AG10803 (cell line): ENCODE results near the gene KLF2.

Experiments
- DNase-seq: peaks from one replicate; pipeline ENCODE4 v3.0.0; 2010; ENCODE audit warnings: low read depth
- H3K4me3 ChIP-seq: 2 replicates; pipeline ENCODE4 v1.5.1; 2011; ENCODE audit warnings: mild to moderate bottlenecking, low read length, control low read depth
- TF ChIP-seq, protein P1 (sequence below): conservative IDR thresholded peaks from 2 replicates; pipeline ENCODE4 v1.5.1; 2011; ENCODE audit warnings: mild to moderate bottlenecking, low read length, control low read depth, inconsistent platforms

The KLF2 gene

DNA sequence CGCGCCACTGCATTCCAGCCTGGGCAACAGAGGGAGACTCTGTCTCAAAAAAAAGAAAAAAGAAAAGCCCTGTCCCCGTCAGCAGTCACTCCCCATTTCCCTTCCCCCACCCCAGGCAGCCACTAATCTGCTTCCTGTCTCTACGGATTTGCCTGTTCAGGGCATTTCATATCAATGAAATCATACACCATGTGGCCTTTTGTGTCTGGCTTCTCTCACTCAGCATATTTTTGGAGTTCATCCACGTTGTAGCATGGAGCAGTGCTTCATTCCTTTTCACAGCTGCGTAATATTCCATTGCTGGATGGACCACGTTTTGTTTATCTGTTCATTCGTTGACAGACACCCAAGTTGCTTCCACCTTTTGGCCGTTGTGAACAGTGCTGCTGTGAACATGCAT, 36.1 kb upstream of the KLF2 start:
- peak; percentile 45 for DNase-seq
- no peak overlapping the region for H3K4me3 ChIP-seq
- TF ChIP-seq, protein P1, sequence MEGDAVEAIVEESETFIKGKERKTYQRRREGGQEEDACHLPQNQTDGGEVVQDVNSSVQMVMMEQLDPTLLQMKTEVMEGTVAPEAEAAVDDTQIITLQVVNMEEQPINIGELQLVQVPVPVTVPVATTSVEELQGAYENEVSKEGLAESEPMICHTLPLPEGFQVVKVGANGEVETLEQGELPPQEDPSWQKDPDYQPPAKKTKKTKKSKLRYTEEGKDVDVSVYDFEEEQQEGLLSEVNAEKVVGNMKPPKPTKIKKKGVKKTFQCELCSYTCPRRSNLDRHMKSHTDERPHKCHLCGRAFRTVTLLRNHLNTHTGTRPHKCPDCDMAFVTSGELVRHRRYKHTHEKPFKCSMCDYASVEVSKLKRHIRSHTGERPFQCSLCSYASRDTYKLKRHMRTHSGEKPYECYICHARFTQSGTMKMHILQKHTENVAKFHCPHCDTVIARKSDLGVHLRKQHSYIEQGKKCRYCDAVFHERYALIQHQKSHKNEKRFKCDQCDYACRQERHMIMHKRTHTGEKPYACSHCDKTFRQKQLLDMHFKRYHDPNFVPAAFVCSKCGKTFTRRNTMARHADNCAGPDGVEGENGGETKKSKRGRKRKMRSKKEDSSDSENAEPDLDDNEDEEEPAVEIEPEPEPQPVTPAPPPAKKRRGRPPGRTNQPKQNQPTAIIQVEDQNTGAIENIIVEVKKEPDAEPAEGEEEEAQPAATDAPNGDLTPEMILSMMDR, result no peak

DNA sequence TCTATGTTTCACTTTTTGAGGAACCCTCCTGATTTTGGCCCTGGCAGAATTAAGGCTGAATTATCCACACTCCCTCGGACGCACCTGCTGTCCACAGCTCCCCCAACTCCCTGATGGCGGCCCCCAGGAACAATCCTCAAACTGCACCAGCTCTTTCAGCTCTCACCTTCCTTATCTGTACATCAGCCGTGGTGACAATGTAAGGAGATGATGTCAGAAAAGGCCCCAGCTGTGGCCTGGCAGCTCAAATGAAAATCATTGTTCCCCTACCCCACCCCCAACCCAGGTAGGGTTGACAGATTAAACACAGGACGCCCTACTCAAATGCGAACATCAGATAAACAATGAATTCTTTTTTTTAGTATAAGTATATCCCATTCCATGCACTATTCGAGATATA, 35.0 kb upstream of the KLF2 start:
- no peak overlapping the region for H3K4me3 ChIP-seq
- no peak for DNase-seq
- TF ChIP-seq, protein P1, result no peak

DNA sequence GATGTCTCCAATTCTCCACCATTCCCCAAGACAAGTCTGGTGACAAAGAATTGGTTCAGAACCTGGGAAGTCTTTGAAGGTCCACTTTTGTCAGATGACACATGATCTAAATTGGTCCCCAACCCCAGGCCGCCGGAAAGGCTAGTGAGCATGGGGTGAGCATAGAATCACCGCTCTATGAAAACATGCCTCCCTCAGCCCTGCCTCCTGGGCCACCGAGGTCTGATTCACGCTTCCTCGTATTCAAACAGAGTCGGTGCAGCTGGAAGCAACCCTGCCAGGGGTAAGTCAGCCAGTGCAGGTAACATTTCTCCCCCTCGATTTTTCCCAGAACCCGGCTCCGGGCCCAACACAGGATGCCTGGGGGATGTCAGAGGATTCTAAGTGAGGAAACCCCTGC, 33.9 kb upstream of the KLF2 start:
- no peak overlapping the region for H3K4me3 ChIP-seq
- no peak for DNase-seq
- TF ChIP-seq, protein P1, result no peak

DNA sequence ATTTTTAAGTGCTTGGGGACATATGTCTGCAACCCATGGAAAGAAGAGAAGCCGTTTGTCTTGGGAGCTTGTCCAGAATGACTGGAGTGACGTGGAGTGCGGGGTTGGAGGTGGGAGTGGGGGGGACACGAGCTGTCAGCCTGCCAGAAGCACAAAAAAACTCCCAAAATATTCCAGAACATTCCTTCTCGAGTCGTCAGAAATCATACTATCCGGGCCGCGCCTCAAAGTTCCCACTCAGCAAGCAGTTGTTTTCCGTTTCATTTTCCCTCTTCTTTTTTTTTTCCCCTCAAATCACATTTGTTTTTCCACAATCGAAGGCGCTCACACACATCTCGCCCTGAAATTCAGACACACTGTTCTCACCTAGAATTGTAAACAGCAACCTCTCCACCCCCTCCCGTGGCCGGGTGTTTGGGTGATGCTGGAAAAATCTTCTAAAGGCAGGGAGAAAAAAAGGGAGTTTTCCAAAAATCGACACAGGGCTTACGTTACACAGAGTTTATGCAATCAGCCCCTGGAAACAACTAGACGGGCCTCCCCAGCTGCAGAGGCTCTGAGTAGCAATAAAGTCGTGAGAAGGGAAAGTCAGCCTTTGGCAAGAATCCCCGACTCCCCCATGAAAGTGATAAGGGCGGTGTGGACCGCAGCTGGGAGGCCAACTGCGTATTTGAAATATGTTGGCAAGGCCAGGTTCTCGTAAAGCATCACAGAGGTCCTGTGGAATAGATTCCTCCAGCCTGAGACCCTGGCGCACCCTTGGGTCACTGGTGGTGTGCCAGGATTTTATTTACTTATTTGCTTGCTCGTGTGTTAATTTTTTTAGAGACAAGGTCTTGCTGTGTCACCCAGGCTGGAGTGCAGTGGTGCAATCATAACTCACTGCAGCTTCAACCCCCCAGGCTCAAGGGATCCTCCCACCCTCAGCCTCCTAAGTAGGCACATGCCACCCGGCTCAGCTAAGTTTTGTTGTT, 31.2 kb upstream of the KLF2 start:
- peak overlapping the region; percentile 44 for H3K4me3 ChIP-seq

DNA sequence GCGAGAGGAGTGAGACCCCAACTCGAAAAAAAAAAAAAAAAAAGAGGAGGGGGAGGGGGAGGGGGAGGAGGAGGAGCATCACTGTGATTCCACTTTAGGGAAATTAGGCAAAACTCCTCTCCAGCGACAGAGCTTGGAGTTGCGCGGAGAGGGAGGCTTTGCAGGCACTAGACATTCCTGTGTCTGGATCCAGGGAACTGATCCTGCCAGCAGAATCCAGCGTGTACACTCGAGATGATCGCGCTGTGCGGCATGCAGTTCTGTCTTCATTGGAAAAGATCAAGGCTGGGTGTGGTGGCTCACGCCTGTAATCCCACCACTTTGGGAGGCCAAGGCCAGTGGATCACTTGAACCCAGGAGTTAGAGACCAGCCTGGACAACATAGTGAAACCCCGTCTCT, 29.6 kb upstream of the KLF2 start:
- H3K4me3 ChIP-seq, result no peak overlapping the region
- TF ChIP-seq, protein P1, result no peak
- no peak for DNase-seq

More for the DNA sequence above, 31.2 kb upstream of the KLF2 start:
- DNase-seq, result peak; percentile 97
- TF ChIP-seq, protein P1, result no peak

DNA sequence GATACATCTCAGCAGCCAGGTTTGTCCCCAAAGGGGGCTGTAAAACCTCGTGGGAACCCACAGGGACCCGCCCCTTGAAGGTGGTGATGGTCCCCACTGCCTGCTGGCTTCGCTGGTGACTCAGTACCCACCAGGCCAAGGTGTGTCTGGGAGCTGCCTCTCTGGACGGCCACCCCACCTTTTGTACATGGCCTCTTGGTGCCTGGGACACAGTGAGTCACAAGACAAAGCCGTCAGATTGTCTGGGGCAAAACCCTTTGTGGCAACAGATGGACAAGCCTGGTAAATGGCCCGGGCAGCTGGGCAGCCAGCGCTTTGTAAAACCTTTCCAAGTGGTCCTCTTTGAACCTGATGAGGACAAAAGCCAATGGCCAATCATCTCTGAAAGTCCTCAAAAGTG, 27.9 kb upstream of the KLF2 start:
- TF ChIP-seq, protein P1, result no peak
- no peak for DNase-seq
- no peak overlapping the region for H3K4me3 ChIP-seq
